A549 (cell line): ENCODE measurements around the gene TFAM. TPM values are rescaled to one million over a fixed set of nuclear protein-coding genes. Genes with fewer than 3 reads are reported as not detected.
"Not testable (repeated sequence)": the region's sequence is repeated elsewhere in the genome, so short reads cannot be mapped to it uniquely, and the experiment has no call there.

Source experiments
- ATAC-seq, 2 experiments: fragments of 200-7000 bp in 1 of 2; fragments of >200 bp in 1 of 2; cut with Nextera tagmentation in 1 of 2; cut with Tn5 transposase in 1 of 2; 3 replicates each; pipeline versions ENCODE4 v1.8.0 to v1.9.1; 2018 to 2020; ENCODE audit warnings: mild to moderate bottlenecking in 1 of 2, moderate library complexity in 1 of 2
- CTCF ChIA-PET: fragments of 300-600 bp; sonication (Branson Sonifier 250); formaldehyde crosslinking; extraction: SDS; loops from one replicate; lab custom pipeline; 2021; ENCODE audit warnings: antibody characterized with exemption, inconsistent platforms; lab: Yijun Ruan, JAX
- POLR2A ChIA-PET: fragments of 350-600 bp; formaldehyde crosslinking; extraction: SDS; loops from one replicate; lab custom pipeline; 2021; ENCODE audit warnings: antibody characterized with exemption, inconsistent platforms; lab: Yijun Ruan, JAX
- DNase-seq, 2 experiments: peaks; one replicate each; pipeline versions ENCODE4 v3.0.0 to v3.0.0-alpha.2; 2011 to 2016; ENCODE audit warnings: low read depth in 1 of 2, low spot score in 1 of 2
- FAIRE-seq: peaks from 2 replicates; lab custom pipeline; 2011; peaks lifted over from hg19 to GRCh38; lab: Jason Lieb, UNC
- H3K27ac ChIP-seq, 2 experiments: fragments of >200 bp; sonication (Bioruptor Twin); formaldehyde crosslinking; 3 replicates each; pipeline ENCODE4 v1.5.1; 2016 to 2017
- H3K4me1 ChIP-seq: fragments of >200 bp; sonication (Bioruptor Twin); formaldehyde crosslinking; 3 replicates; pipeline ENCODE4 v1.6.1; 2016
- H3K4me2 ChIP-seq: fragments of >200 bp; sonication (Bioruptor Twin); formaldehyde crosslinking; 3 replicates; pipeline ENCODE4 v1.6.1; 2016
- H3K4me3 ChIP-seq: fragments of >200 bp; sonication (Bioruptor Twin); formaldehyde crosslinking; 3 replicates; pipeline ENCODE4 v1.5.1; 2016
- H3K9me3 ChIP-seq: fragments of >200 bp; sonication (Bioruptor Twin); formaldehyde crosslinking; 3 replicates; pipeline ENCODE4 v1.6.1; 2016
- ATOH8 ChIP-seq: fragments of 250-450 bp; sonication (Bioruptor Pico); IDR thresholded peaks from 2 replicates; pipeline ENCODE4 v1.5.0; 2020; ENCODE audit warnings: low read depth, mild to moderate bottlenecking, moderate library complexity
- CBX8 ChIP-seq: fragments of 200-600 bp; sonication (generic); IDR thresholded peaks from 2 replicates; pipeline ENCODE4 v1.6.1; 2016
- CHD2 ChIP-seq: fragments of 150-350 bp; IDR thresholded peaks from 2 replicates; pipeline ENCODE4 v1.6.1; 2014; ENCODE audit warnings: low read length; ENCODE audit not compliant: partially characterized antibody
- CHD4 ChIP-seq: fragments of 200-600 bp; sonication (generic); IDR thresholded peaks from 2 replicates; pipeline ENCODE4 v1.6.1; 2016; ENCODE audit warnings: antibody characterized with exemption, mild to moderate bottlenecking, borderline replicate concordance
- GATA3 ChIP-seq: IDR thresholded peaks from 2 replicates; pipeline ENCODE4 v1.6.1; 2012; ENCODE audit warnings: borderline replicate concordance
- HOXB13 ChIP-seq: fragments of 250-450 bp; sonication (Bioruptor Pico); IDR thresholded peaks from 2 replicates; pipeline ENCODE4 v1.5.0; 2020; ENCODE audit warnings: low read depth, mild to moderate bottlenecking, moderate library complexity
- NPAS2 ChIP-seq: fragments of 250-450 bp; sonication (Bioruptor Pico); IDR thresholded peaks from 2 replicates; pipeline ENCODE4 v1.8.0; 2022; ENCODE audit warnings: mild to moderate bottlenecking, moderate library complexity, borderline replicate concordance
- NR3C1 ChIP-seq: fragments of >200 bp; sonication (Bioruptor Twin); formaldehyde crosslinking; IDR thresholded peaks from 3 replicates; pipeline ENCODE4 v1.6.1; 2017
- PHF8 ChIP-seq: fragments of 200-600 bp; sonication (generic); IDR thresholded peaks from 2 replicates; pipeline ENCODE4 v1.6.1; 2016; ENCODE audit warnings: low read depth, mild to moderate bottlenecking, antibody characterized with exemption, moderate library complexity, borderline replicate concordance
- POLR2AphosphoS2 ChIP-seq: conservative IDR thresholded peaks from 2 replicates; pipeline ENCODE4 v1.6.1; 2012; ENCODE audit warnings: low read length, improper control_type of control experiment, inconsistent platforms
- RAD21 ChIP-seq, 2 experiments: fragments of >200 bp in 1 of 2; sonication (Bioruptor Twin) in 1 of 2; formaldehyde crosslinking in 1 of 2; IDR thresholded peaks in 1 of 2; conservative IDR thresholded peaks in 1 of 2; 2 replicates in 1 of 2; 3 replicates in 1 of 2; pipeline ENCODE4 v1.6.1; 2012 to 2018; ENCODE audit warnings: inconsistent platforms in 1 of 2
- RFX5 ChIP-seq: fragments of 450-650 bp; IDR thresholded peaks from 2 replicates; pipeline ENCODE4 v1.7.1; 2014; ENCODE audit warnings: antibody characterized with exemption, mild to moderate bottlenecking, moderate library complexity
- SMC3 ChIP-seq: fragments of >200 bp; sonication (Bioruptor Twin); formaldehyde crosslinking; IDR thresholded peaks from 3 replicates; pipeline ENCODE4 v1.6.1; 2018; ENCODE audit warnings: inconsistent platforms
- TP53 ChIP-seq: fragments of 250-450 bp; sonication (Bioruptor Pico); IDR thresholded peaks from 2 replicates; pipeline ENCODE4 v1.5.0; 2021; ENCODE audit warnings: mild to moderate bottlenecking, moderate library complexity
- ZNF302 ChIP-seq: fragments of 250-450 bp; sonication (Bioruptor Pico); IDR thresholded peaks from 2 replicates; pipeline ENCODE4 v1.9.0; 2021; ENCODE audit warnings: inconsistent platforms, mild to moderate bottlenecking, moderate library complexity
- ZSCAN20 ChIP-seq: fragments of 250-450 bp; sonication (Bioruptor Pico); IDR thresholded peaks from 2 replicates; pipeline ENCODE4 v1.8.0; 2022; ENCODE audit warnings: mild to moderate bottlenecking, moderate library complexity
- WGBS: methylation state at CpG from one replicate; pipeline ENCODE4 v1.1.6; 2017; ENCODE audit errors: missing lambda C conversion rate; 5-methylcytosine and 5-hydroxymethylcytosine counted together
- polyA plus RNA-seq, 4 experiments: library from polyadenylated mRNA; depleted of rRNA in 3 of 4; stranded (reverse); fragments of >200 nt; fragmentation: RNase III in 1 of 4; extraction: RNeasy Plus Mini Kit Qiagen cat#74134 plus additional on column Dnase treatment in 1 of 4; gene quantifications; 2 replicates in 3 of 4; 3 replicates in 1 of 4; pipeline ENCODE4 v1.2.3, GENCODE V29; 2011 to 2017
- TF ChIP-seq, protein P1 (sequence below): fragments of >200 bp; sonication (Bioruptor Twin); formaldehyde crosslinking; IDR thresholded peaks from 3 replicates; pipeline ENCODE4 v1.5.1; 2016

The TFAM gene
- polyA plus RNA-seq, 2 of the 4 experiments (the other 2 are of a cell fraction), result 61.2 to 66.9 TPM

GRCh38 chr10:58412502-58412961 is 27.3 kb downstream of the TFAM start (continued):
- TF ChIP-seq POLR2AphosphoS2, result no peak
- TF ChIP-seq CHD2, result no peak
- no peak for TF ChIP-seq ZNF302 (CRISPR knock-in tag)
- TF ChIP-seq GATA3, result peak; percentile 79
- no peak for TF ChIP-seq HOXB13 (CRISPR knock-in tag)

DNA sequence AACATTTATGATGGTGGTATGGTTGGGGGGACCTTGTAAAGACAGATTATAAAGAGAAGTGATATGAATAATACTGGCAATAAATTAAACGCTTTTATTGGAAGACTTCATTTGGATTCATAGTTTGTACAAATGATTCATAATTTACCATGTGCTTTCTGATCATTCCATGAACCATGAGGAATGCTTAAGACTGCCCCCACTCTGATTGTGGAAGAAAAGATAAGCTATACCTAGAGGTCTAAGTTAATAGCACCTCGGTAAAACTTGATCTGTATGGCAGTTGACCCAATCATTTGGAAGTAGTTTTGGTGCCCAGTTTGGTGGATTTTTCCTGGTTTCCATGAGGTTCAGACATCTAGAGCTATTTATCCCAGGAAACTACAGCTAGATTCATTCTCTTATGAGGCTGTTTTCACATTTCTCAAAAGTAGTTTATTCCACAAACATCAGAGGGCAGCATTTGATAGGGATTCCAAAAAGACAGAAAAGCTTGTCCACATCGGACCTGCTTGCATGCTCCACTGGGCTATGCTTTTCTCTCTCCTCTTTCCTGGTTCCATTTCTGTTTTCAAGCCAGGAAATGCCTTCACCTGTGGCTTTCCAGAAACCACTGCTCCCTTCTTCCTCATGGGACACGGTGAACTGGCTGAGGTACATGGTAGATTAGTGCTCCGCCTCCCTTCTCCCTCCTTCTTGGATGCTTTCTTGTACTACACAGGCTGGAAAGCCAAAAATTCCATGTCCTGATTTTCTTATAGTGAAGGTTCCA is 29.2 kb downstream of the TFAM start:
- CTCF ChIA-PET, result interaction anchor here (0.6 to 4.9 kb wide), 64 partner anchors 9 to 1208 kb away, joined by 3 to 50 read pairs (median 4); partner anchors contain the start of gene BICC1
- Histone ChIP-seq H3K4me3 (no peak overlapping the region), H3K9me3 (peaks cover 4% of the 10 kb centered on the region; the same call in 1 of the 3 replicates), H3K27ac (peak overlapping the region; percentile 60 to 86), H3K4me2 (peak overlapping the region; percentile 39), H3K4me1 (peaks cover 37% of the 10 kb centered on the region)
- TF ChIP-seq NPAS2 (CRISPR knock-in tag) (no peak), ATOH8 (CRISPR knock-in tag) (no peak), ZSCAN20 (no peak), NR3C1 (no peak), RFX5 (no peak), TP53 (CRISPR knock-in tag) (no peak), SMC3 (peak; percentile 95), RAD21 (conservative IDR thresholded peaks at IDR 0.05 in 1 of 2, IDR thresholded peaks at IDR 0.05 in 1 of 2) (peak; percentile 96 to 98), CHD4 (no peak)
- TF ChIP-seq, protein P1, sequence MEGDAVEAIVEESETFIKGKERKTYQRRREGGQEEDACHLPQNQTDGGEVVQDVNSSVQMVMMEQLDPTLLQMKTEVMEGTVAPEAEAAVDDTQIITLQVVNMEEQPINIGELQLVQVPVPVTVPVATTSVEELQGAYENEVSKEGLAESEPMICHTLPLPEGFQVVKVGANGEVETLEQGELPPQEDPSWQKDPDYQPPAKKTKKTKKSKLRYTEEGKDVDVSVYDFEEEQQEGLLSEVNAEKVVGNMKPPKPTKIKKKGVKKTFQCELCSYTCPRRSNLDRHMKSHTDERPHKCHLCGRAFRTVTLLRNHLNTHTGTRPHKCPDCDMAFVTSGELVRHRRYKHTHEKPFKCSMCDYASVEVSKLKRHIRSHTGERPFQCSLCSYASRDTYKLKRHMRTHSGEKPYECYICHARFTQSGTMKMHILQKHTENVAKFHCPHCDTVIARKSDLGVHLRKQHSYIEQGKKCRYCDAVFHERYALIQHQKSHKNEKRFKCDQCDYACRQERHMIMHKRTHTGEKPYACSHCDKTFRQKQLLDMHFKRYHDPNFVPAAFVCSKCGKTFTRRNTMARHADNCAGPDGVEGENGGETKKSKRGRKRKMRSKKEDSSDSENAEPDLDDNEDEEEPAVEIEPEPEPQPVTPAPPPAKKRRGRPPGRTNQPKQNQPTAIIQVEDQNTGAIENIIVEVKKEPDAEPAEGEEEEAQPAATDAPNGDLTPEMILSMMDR, result peak; percentile 89
- POLR2A ChIA-PET, result interaction anchor here (0.6 to 1.8 kb wide), 2 partner anchors 224 to 227 kb away, joined by 3 to 9 read pairs; no protein-coding TSS in a partner anchor
- 22% methylated on average over 5 of the region's 5 CpGs for WGBS
- ATAC-seq, result peak; percentile 83 to 84
- peak; percentile 78 for FAIRE-seq
- DNase-seq, result peak; percentile 57 to 82

- DNase-seq, result no peak
- Histone ChIP-seq H3K4me3 (no peak overlapping the region), H3K4me1 (peaks cover 37% of the 10 kb centered on the region), H3K4me2 (no peak overlapping the region), H3K27ac (peak overlapping the region; percentile 60 to 86), H3K9me3 (peaks cover 4% of the 10 kb centered on the region; the same call in 1 of the 3 replicates)
- ChIA-PET POLR2A (interaction anchor here (1.8 kb wide), 1 partner anchor 226 kb away, joined by 9 read pairs; no protein-coding TSS in a partner anchor), CTCF (interaction anchor here (0.9 to 4.9 kb wide), 16 partner anchors 8 to 1207 kb away, joined by 3 to 50 read pairs (median 6); partner anchors contain the start of gene BICC1)
- no peak for FAIRE-seq
- ATAC-seq, result peak in 1 of 2 experiments; percentile 48; a peak in 3 of 6 replicates
- TF ChIP-seq CBX8, result no peak
- no peak for TF ChIP-seq PHF8
Measured at GRCh38 chr10:58415757-58416156, 30.5 kb downstream of the TFAM start.

GRCh38 chr10:58417902-58418301 is 32.7 kb downstream of the TFAM start:
- H3K9me3 ChIP-seq, H3K27ac ChIP-seq, DNase-seq, FAIRE-seq, POLR2A ChIA-PET, H3K4me2 ChIP-seq, ATAC-seq, H3K4me3 ChIP-seq: not testable (repeated sequence)
- CTCF ChIA-PET, result interaction anchor here (0.9 kb wide), 1 partner anchor 223 kb away, joined by 3 read pairs; no protein-coding TSS in a partner anchor
- 55% methylated on average over 2 of the region's 2 CpGs for WGBS
- H3K4me1 ChIP-seq, result peaks cover 28% of the 10 kb centered on the region
